ENCODE data around the gene FBXL3.
"Not testable (repeated sequence)": the region's sequence is repeated elsewhere in the genome, so short reads cannot be mapped to it uniquely, and the experiment has no call there.

GRCh38 chr13:77009719-77010118 is 17.2 kb downstream of the FBXL3 start:
- not testable (repeated sequence) for TF ChIP-seq CTCF (IDR thresholded peaks at IDR 0.05); FOXJ3 (CRISPR knock-in tag; IDR thresholded peaks at IDR 0.05); YY1 (IDR thresholded peaks at IDR 0.05; ENCODE audit: low read depth); TEAD4 (IDR thresholded peaks at IDR 0.05; ENCODE audit: borderline replicate concordance, insufficient read depth); FOSL2 (IDR thresholded peaks at IDR 0.05; ENCODE audit: borderline replicate concordance, low read depth); PBX3 (IDR thresholded peaks at IDR 0.05); POLR2AphosphoS5 (IDR thresholded peaks at IDR 0.05; ENCODE audit: low read depth, low read length); NFIC (IDR thresholded peaks at IDR 0.05; ENCODE audit: borderline replicate concordance); RCOR1 (IDR thresholded peaks at IDR 0.05; ENCODE audit: low read length)
